Suprapubic skin (tissue), 3 donors: ENCODE data around the gene RUNX2.

ENCODE experiments used
- POLR2A ChIP-seq, 2 donors: fragments of 450-650 bp; IDR thresholded peaks; one replicate each; pipeline ENCODE4 v1.6.1; 2017; ENCODE audit warnings: antibody characterized with exemption in 2 of 2, mild to moderate bottlenecking in 2 of 2, moderate library complexity in 2 of 2
- TF ChIP-seq, protein P1 (sequence below), 2 donors: fragments of 200-600 bp in 1 of 2; fragments of 450-650 bp in 1 of 2; sonication (generic) in 1 of 2; IDR thresholded peaks; one replicate each; pipeline ENCODE4 v1.5.1; 2016 to 2019; ENCODE audit warnings: antibody characterized with exemption in 2 of 2, mild to moderate bottlenecking in 1 of 2, moderate library complexity in 1 of 2

DNA sequence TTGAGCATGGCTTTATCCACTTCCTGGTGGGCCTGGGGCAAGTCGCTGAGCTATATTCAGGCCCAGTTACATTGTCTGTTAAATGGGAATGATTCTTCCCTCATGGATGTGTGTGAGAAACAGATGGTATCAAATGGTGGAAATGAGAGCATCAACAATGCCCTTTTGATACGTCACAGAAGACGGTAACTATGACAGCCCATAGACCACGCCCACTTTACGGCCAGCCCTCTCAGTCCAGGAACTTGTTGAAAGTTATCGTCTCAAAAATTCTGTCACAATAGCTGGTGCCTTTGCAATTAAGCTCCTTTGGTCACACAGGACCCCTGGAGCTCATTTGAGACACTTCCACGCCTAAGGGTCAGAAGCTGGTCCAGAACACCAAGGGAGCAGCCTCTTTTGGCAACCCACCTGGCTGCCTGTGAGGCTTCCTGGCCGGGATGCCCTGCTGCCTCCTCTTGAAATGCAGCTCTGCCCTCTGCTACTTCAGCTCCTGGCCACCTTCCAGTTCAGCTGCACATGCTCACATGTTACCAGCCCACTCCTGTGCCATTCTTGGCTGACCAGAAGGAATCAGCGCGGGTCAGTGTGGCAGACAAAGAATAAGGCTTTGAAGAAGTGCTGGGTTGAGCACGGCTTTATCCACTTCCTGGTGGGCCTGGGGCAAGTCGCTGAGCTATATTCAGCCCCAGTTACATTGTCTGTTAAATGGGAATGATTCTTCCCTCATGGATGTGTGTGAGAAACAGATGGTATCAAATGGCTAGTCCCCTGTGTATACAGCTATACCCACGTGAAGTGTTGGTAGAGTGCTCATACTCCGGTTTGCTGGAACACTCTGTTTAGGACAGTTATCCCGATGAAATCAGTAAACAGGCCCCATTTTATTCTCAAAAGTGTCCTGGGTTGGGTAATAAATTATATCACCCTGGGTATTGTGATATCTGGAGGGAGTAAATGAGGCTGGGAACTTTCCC lies 248.8 kb downstream of the RUNX2 start:
- TF ChIP-seq, protein P1, sequence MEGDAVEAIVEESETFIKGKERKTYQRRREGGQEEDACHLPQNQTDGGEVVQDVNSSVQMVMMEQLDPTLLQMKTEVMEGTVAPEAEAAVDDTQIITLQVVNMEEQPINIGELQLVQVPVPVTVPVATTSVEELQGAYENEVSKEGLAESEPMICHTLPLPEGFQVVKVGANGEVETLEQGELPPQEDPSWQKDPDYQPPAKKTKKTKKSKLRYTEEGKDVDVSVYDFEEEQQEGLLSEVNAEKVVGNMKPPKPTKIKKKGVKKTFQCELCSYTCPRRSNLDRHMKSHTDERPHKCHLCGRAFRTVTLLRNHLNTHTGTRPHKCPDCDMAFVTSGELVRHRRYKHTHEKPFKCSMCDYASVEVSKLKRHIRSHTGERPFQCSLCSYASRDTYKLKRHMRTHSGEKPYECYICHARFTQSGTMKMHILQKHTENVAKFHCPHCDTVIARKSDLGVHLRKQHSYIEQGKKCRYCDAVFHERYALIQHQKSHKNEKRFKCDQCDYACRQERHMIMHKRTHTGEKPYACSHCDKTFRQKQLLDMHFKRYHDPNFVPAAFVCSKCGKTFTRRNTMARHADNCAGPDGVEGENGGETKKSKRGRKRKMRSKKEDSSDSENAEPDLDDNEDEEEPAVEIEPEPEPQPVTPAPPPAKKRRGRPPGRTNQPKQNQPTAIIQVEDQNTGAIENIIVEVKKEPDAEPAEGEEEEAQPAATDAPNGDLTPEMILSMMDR (IDR thresholded peaks at IDR 0.05): no peak
- TF ChIP-seq POLR2A (IDR thresholded peaks at IDR 0.05): no peak
